Hepatocyte (in vitro differentiated cells): Measurements from ENCODE around the gene GOSR1.
"Not testable (repeated sequence)": the region's sequence is repeated elsewhere in the genome, so short reads cannot be mapped to it uniquely, and the experiment has no call there.

Experiments used
- EZH2phosphoT487 ChIP-seq: fragments of 200-600 bp; sonication (generic); IDR thresholded peaks from one replicate; pipeline ENCODE4 v1.6.1; 2018; ENCODE audit warnings: antibody characterized with exemption, mild to moderate bottlenecking, low read depth, moderate library complexity; ENCODE audit not compliant: unreplicated experiment, severe bottlenecking
- TF ChIP-seq, protein P1 (sequence below): fragments of 200-600 bp; sonication (generic); IDR thresholded peaks from 2 replicates; pipeline ENCODE4 v1.5.1; 2016; ENCODE audit warnings: antibody characterized with exemption, mild to moderate bottlenecking; ENCODE audit not compliant: poor library complexity

- TF ChIP-seq, protein P1, sequence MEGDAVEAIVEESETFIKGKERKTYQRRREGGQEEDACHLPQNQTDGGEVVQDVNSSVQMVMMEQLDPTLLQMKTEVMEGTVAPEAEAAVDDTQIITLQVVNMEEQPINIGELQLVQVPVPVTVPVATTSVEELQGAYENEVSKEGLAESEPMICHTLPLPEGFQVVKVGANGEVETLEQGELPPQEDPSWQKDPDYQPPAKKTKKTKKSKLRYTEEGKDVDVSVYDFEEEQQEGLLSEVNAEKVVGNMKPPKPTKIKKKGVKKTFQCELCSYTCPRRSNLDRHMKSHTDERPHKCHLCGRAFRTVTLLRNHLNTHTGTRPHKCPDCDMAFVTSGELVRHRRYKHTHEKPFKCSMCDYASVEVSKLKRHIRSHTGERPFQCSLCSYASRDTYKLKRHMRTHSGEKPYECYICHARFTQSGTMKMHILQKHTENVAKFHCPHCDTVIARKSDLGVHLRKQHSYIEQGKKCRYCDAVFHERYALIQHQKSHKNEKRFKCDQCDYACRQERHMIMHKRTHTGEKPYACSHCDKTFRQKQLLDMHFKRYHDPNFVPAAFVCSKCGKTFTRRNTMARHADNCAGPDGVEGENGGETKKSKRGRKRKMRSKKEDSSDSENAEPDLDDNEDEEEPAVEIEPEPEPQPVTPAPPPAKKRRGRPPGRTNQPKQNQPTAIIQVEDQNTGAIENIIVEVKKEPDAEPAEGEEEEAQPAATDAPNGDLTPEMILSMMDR = not testable (repeated sequence)
- not testable (repeated sequence) for TF ChIP-seq EZH2phosphoT487
These were observed 98.6 kb downstream of the GOSR1 start for GRCh38 chr17:30575648-30576325.
